Endodermal cell (in vitro differentiated cells): ENCODE results near the gene DNAH1. TPM values are rescaled to one million over a fixed set of nuclear protein-coding genes. Genes with fewer than 3 reads are reported as not detected.

Source experiments
- DNase-seq: peaks from one replicate; pipeline ENCODE4 v3.0.0-alpha.2; 2017
- H3K27ac ChIP-seq: 2 replicates; pipeline ENCODE4 v1.5.1; 2013; ENCODE audit warnings: mild to moderate bottlenecking, low read depth, low read length, moderate library complexity
- H3K27me3 ChIP-seq: 2 replicates; pipeline ENCODE4 v1.6.1; 2013; ENCODE audit warnings: mild to moderate bottlenecking, low read length, moderate library complexity; ENCODE audit not compliant: insufficient read depth, control insufficient read depth, poor library complexity, severe bottlenecking
- H3K36me3 ChIP-seq: 2 replicates; pipeline ENCODE4 v1.7.0; 2013; ENCODE audit warnings: mild to moderate bottlenecking, low read length, moderate library complexity; ENCODE audit not compliant: control insufficient read depth, insufficient read depth
- H3K4me1 ChIP-seq: one replicate; pipeline ENCODE4 v1.7.0; 2013; ENCODE audit warnings: low read length; ENCODE audit not compliant: control insufficient read depth, insufficient read depth
- H3K4me3 ChIP-seq: 2 replicates; pipeline ENCODE4 v1.5.1; 2013; ENCODE audit warnings: mild to moderate bottlenecking, low read length, moderate library complexity
- H3K9ac ChIP-seq: 2 replicates; pipeline ENCODE4 v1.6.1; 2013; ENCODE audit warnings: mild to moderate bottlenecking, low read length, moderate library complexity; ENCODE audit not compliant: poor library complexity, severe bottlenecking; ENCODE audit errors: extremely low read depth
- H3K9me3 ChIP-seq: 2 replicates; pipeline ENCODE4 v1.6.1; 2013; ENCODE audit warnings: mild to moderate bottlenecking, low read length, moderate library complexity; ENCODE audit not compliant: control insufficient read depth
- H3K27ac Mint-ChIP-seq: 2 replicates; pipeline ENCODE4 v1.8.0; 2020; ENCODE audit warnings: mixed read lengths
- H3K27me3 Mint-ChIP-seq: 2 replicates; pipeline ENCODE4 v1.8.0; 2021; ENCODE audit warnings: mild to moderate bottlenecking, mixed read lengths; ENCODE audit not compliant: insufficient read depth
- H3K36me3 Mint-ChIP-seq: 2 replicates; pipeline ENCODE4 v1.8.0; 2020; ENCODE audit warnings: low read depth, mixed read lengths
- H3K4me1 Mint-ChIP-seq: 2 replicates; pipeline ENCODE4 v1.8.0; 2020; ENCODE audit warnings: mixed read lengths
- H3K4me3 Mint-ChIP-seq: 2 replicates; pipeline ENCODE4 v1.8.0; 2020; ENCODE audit warnings: mild to moderate bottlenecking, moderate library complexity, mixed read lengths
- H3K9me3 Mint-ChIP-seq: 2 replicates; pipeline ENCODE4 v1.8.0; 2020; ENCODE audit warnings: mild to moderate bottlenecking, mixed read lengths
- CTCF ChIP-seq: fragments of 200-600 bp; sonication (generic); conservative IDR thresholded peaks from 2 replicates; pipeline ENCODE4 v1.5.0; 2021; ENCODE audit warnings: antibody characterized with exemption, mild to moderate bottlenecking
- WGBS, 2 experiments: methylation state at CpG; one replicate each; pipeline versions ENCODE4 v1.1.5 to v1.1.7; 2013; ENCODE audit warnings: missing lambda C conversion rate in 2 of 2, mixed read lengths in 1 of 2; ENCODE audit not compliant: insufficient coverage in 1 of 2, insufficient read length in 1 of 2; 5-methylcytosine and 5-hydroxymethylcytosine counted together
- total RNA-seq, 2 donors: library from RNA; stranded (reverse); fragmentation: NEBNext Ultra II Directional in 1 of 2; extraction: Animal tissue kit (Norgen Biotek cat#: 25700) in 1 of 2; gene quantifications; 2 replicates in 1 of 2; 3 replicates in 1 of 2; pipeline ENCODE4 v1.2.1, GENCODE V29; 2021

DNAH1 gene
- total RNA-seq, 2 donors from 2014 or later = 4.9 to 5.5 TPM

- Histone ChIP-seq H3K27me3 (no peaks in the 10 kb centered on the region), H3K4me3 (no peak overlapping the region), H3K27ac (peak overlapping the region; percentile 32), H3K4me1 (peaks cover 14% of the 10 kb centered on the region), H3K36me3 (no peaks in the 10 kb centered on the region), H3K9ac (no peak overlapping the region), H3K9me3 (no peaks in the 10 kb centered on the region)
- 88 to 94% methylated on average over 7 to 12 of the region's 12 CpGs for WGBS, 2 experiments
- Mint-ChIP-seq H3K36me3 (no peaks in the 10 kb centered on the region), H3K27ac (no peak overlapping the region), H3K4me3 (no peak overlapping the region), H3K9me3 (no peaks in the 10 kb centered on the region), H3K27me3 (peaks cover 7% of the 10 kb centered on the region), H3K4me1 (peaks cover 32% of the 10 kb centered on the region)
- DNase-seq = no peak
- no peak for TF ChIP-seq CTCF
Observed at GRCh38 chr3:52302426-52303145, 13.5 kb upstream of the DNAH1 start.

- H3K27ac Mint-ChIP-seq = no peak overlapping the region
- DNase-seq = no peak
Observed at GRCh38 chr3:52303811-52304210, 12.3 kb upstream of the DNAH1 start.

GRCh38 chr3:52305926-52306325 lies 10.2 kb upstream of the DNAH1 start:
- Histone ChIP-seq H3K27me3 (no peaks in the 10 kb centered on the region), H3K36me3 (no peaks in the 10 kb centered on the region), H3K9ac (no peak overlapping the region), H3K4me1 (no peaks in the 10 kb centered on the region), H3K4me3 (no peak overlapping the region), H3K27ac (no peak overlapping the region), H3K9me3 (no peaks in the 10 kb centered on the region)
- Mint-ChIP-seq H3K9me3 (no peaks in the 10 kb centered on the region), H3K27ac (no peak overlapping the region), H3K4me1 (peaks cover 8% of the 10 kb centered on the region), H3K36me3 (no peaks in the 10 kb centered on the region), H3K4me3 (no peak overlapping the region), H3K27me3 (peaks cover 12% of the 10 kb centered on the region)
- TF ChIP-seq CTCF = no peak
- no peak for DNase-seq
- 93 to 100% methylated on average over 4 to 5 of the region's 5 CpGs for WGBS, 2 experiments

More at GRCh38 chr3:52303811-52304210, 12.3 kb upstream of the DNAH1 start:
- H3K4me1 ChIP-seq = peaks cover 7% of the 10 kb centered on the region
- no peak overlapping the region for H3K4me3 ChIP-seq
- no peak overlapping the region for H3K27ac ChIP-seq
- H3K36me3 ChIP-seq = no peaks in the 10 kb centered on the region
- Mint-ChIP-seq H3K27me3 (peaks cover 11% of the 10 kb centered on the region), H3K36me3 (no peaks in the 10 kb centered on the region), H3K9me3 (no peaks in the 10 kb centered on the region), H3K4me1 (peaks cover 22% of the 10 kb centered on the region), H3K4me3 (no peak overlapping the region)
- no peak for TF ChIP-seq CTCF
- H3K9me3 ChIP-seq = no peaks in the 10 kb centered on the region
- no peaks in the 10 kb centered on the region for H3K27me3 ChIP-seq
- no peak overlapping the region for H3K9ac ChIP-seq
- WGBS, 2 experiments = 80 to 81% methylated on average over 1 to 2 of the region's 2 CpGs
